Measurements from ENCODE around the gene DLGAP1. TPM values are rescaled to one million over a fixed set of nuclear protein-coding genes. Genes with fewer than 3 reads are reported as not detected.

DLGAP1 gene
- total RNA-seq, 1 donor from 2014 or later, result 0.63 TPM

- TF ChIP-seq CTCF (conservative IDR thresholded peaks at IDR 0.05; ENCODE audit: low read depth, low read length), result no peak
- H3K4me3 ChIP-seq (ENCODE audit: low read depth, low read length), result no peak overlapping the region
- DNase-seq (ENCODE audit: low read depth), result no peak
Measured at GRCh38 chr18:4250141-4250540, 205.0 kb downstream of the DLGAP1 start.

GRCh38 chr18:4248686-4249085, 206.4 kb downstream of the DLGAP1 start:
- no peak for TF ChIP-seq CTCF (conservative IDR thresholded peaks at IDR 0.05; ENCODE audit: low read depth, low read length)
- no peak overlapping the region for H3K4me3 ChIP-seq (ENCODE audit: low read depth, low read length)
- no peak for DNase-seq (ENCODE audit: low read depth)

GRCh38 chr18:4246374-4246773, 208.7 kb downstream of the DLGAP1 start:
- H3K4me3 ChIP-seq (ENCODE audit: low read depth, low read length), result no peak overlapping the region
- no peak for TF ChIP-seq CTCF (conservative IDR thresholded peaks at IDR 0.05; ENCODE audit: low read depth, low read length)
- DNase-seq (ENCODE audit: low read depth), result no peak

- no peak for TF ChIP-seq CTCF (conservative IDR thresholded peaks at IDR 0.05; ENCODE audit: low read depth, low read length)
- H3K4me3 ChIP-seq (ENCODE audit: low read depth, low read length), result no peak overlapping the region
- no peak for DNase-seq (ENCODE audit: low read depth)
Measured at GRCh38 chr18:4245456-4245855, 209.7 kb downstream of the DLGAP1 start.

- TF ChIP-seq CTCF (conservative IDR thresholded peaks at IDR 0.05; ENCODE audit: low read depth, low read length), result no peak
- no peak for DNase-seq (ENCODE audit: low read depth)
- no peak overlapping the region for H3K4me3 ChIP-seq (ENCODE audit: low read depth, low read length)
Measured at GRCh38 chr18:4242431-4243161, 212.5 kb downstream of the DLGAP1 start.

GRCh38 chr18:4241090-4241617, 214.0 kb downstream of the DLGAP1 start:
- no peak overlapping the region for H3K4me3 ChIP-seq (ENCODE audit: low read depth, low read length)
- DNase-seq (ENCODE audit: low read depth), result no peak
- no peak for TF ChIP-seq CTCF (conservative IDR thresholded peaks at IDR 0.05; ENCODE audit: low read depth, low read length)

GRCh38 chr18:4238966-4239365, 216.1 kb downstream of the DLGAP1 start:
- TF ChIP-seq CTCF (conservative IDR thresholded peaks at IDR 0.05; ENCODE audit: low read depth, low read length), result no peak
- no peak overlapping the region for H3K4me3 ChIP-seq (ENCODE audit: low read depth, low read length)
- DNase-seq (ENCODE audit: low read depth), result no peak
